DMS53 (cell line): Measurements from ENCODE around the gene DDX27.

Experiments used
- DNase-seq: peaks from one replicate; lab custom pipeline; 2025; lab: John Stamatoyannopoulos, UW

DDX27 gene

GRCh38 chr20:49247792-49248191 is 28.6 kb downstream of the DDX27 start:
- DNase-seq = no peak

- DNase-seq = no peak
These were observed 29.1 kb downstream of the DDX27 start for GRCh38 chr20:49248301-49248700.

GRCh38 chr20:49248879-49249665 is 29.9 kb downstream of the DDX27 start:
- no peak for DNase-seq

GRCh38 chr20:49252556-49253350 is 33.5 kb downstream of the DDX27 start:
- DNase-seq = no peak

GRCh38 chr20:49256261-49256660 is 37.0 kb downstream of the DDX27 start:
- no peak for DNase-seq

GRCh38 chr20:49259284-49259683 is 40.1 kb downstream of the DDX27 start:
- DNase-seq = no peak

GRCh38 chr20:49259799-49260198 is 40.6 kb downstream of the DDX27 start:
- DNase-seq = no peak

- no peak for DNase-seq
These were observed 41.0 kb downstream of the DDX27 start for GRCh38 chr20:49260218-49260617.

GRCh38 chr20:49261173-49261572 is 42.0 kb downstream of the DDX27 start:
- DNase-seq = no peak

GRCh38 chr20:49262444-49262843 is 43.2 kb downstream of the DDX27 start:
- DNase-seq = no peak

GRCh38 chr20:49267327-49267726 is 48.1 kb downstream of the DDX27 start:
- DNase-seq = no peak

GRCh38 chr20:49268600-49269365 is 49.6 kb downstream of the DDX27 start:
- DNase-seq = no peak

- no peak for DNase-seq
These were observed 51.0 kb downstream of the DDX27 start for GRCh38 chr20:49270177-49270576.

GRCh38 chr20:49270736-49271135 is 51.5 kb downstream of the DDX27 start:
- no peak for DNase-seq

- no peak for DNase-seq
These were observed 53.4 kb downstream of the DDX27 start for GRCh38 chr20:49272654-49273053.

- DNase-seq = no peak
These were observed 54.6 kb downstream of the DDX27 start for GRCh38 chr20:49273696-49274277.

- no peak for DNase-seq
These were observed 56.0 kb downstream of the DDX27 start for GRCh38 chr20:49275216-49275615.

- no peak for DNase-seq
These were observed 56.4 kb downstream of the DDX27 start for GRCh38 chr20:49275636-49276035.

GRCh38 chr20:49276161-49276960 is 57.1 kb downstream of the DDX27 start:
- peak; percentile 38 for DNase-seq

- DNase-seq = peak; percentile 37
These were observed 58.0 kb downstream of the DDX27 start for GRCh38 chr20:49276961-49277785.

- DNase-seq = no peak
These were observed 58.5 kb downstream of the DDX27 start for GRCh38 chr20:49277786-49278035.
